Transverse colon (tissue), 4 donors: ENCODE data around the gene MYO7A. TPM values are rescaled to one million over a fixed set of nuclear protein-coding genes. Genes with fewer than 3 reads are reported as not detected.

Experiments
- DNase-seq: peaks from one replicate; pipeline ENCODE4 v3.0.0-alpha.2; 2019
- H3K27ac ChIP-seq, 4 donors: fragments of 200-600 bp; sonication (generic); 2 replicates each; pipeline ENCODE4 v1.5.1; 2016 to 2018; ENCODE audit warnings: inconsistent platforms in 4 of 4
- H3K27me3 ChIP-seq: fragments of 200-600 bp; sonication (generic); 2 replicates; pipeline ENCODE4 v1.5.1; 2017; ENCODE audit warnings: inconsistent platforms
- H3K36me3 ChIP-seq, 4 donors: fragments of 200-600 bp; sonication (generic); 2 replicates each; pipeline ENCODE4 v1.5.1; 2017 to 2019; ENCODE audit warnings: inconsistent platforms in 4 of 4
- H3K4me1 ChIP-seq, 4 donors: fragments of 200-600 bp; sonication (generic); 2 replicates each; pipeline ENCODE4 v1.5.1; 2017 to 2020; ENCODE audit warnings: inconsistent platforms in 4 of 4
- H3K4me3 ChIP-seq, 4 donors: fragments of 200-600 bp; sonication (generic); 1 replicate in 1 of 4; 2 replicates in 3 of 4; pipeline versions ENCODE4 v1.5.1 to v1.6.1; 2017 to 2019; ENCODE audit warnings: inconsistent platforms in 4 of 4
- H3K9me3 ChIP-seq, 2 donors: fragments of 200-600 bp; sonication (generic); 2 replicates each; pipeline ENCODE4 v1.5.1; 2017 to 2019; ENCODE audit warnings: inconsistent platforms in 2 of 2
- CTCF ChIP-seq, 5 experiments: fragments of 200-600 bp in 3 of 5; fragments of 450-650 bp in 2 of 5; sonication (generic) in 3 of 5; IDR thresholded peaks; 1 replicate in 2 of 5; 2 replicates in 3 of 5; pipeline ENCODE4 v1.5.1; 2016 to 2017; ENCODE audit warnings: antibody characterized with exemption in 5 of 5, inconsistent platforms in 3 of 5, mild to moderate bottlenecking in 2 of 5, moderate library complexity in 1 of 5
- EP300 ChIP-seq: sonication (generic); formaldehyde crosslinking; IDR thresholded peaks from one replicate; pipeline ENCODE4 v1.6.1; 2017; ENCODE audit warnings: antibody characterized with exemption, low read depth
- POLR2A ChIP-seq: fragments of 450-650 bp; IDR thresholded peaks from one replicate; pipeline ENCODE4 v1.6.1; 2016; ENCODE audit warnings: antibody characterized with exemption, mild to moderate bottlenecking, moderate library complexity
- POLR2AphosphoS5 ChIP-seq, 3 donors: sonication (generic); formaldehyde crosslinking; IDR thresholded peaks; one replicate each; pipeline ENCODE4 v1.6.1; 2016; ENCODE audit warnings: antibody characterized with exemption in 3 of 3
- WGBS, 2 donors: methylation state at CpG; one replicate each; pipeline ENCODE4 v1.1.5; 2018; ENCODE audit warnings: low coverage in 1 of 2; 5-methylcytosine and 5-hydroxymethylcytosine counted together
- in situ Hi-C, 4 donors: fragments of 200-750 bp; cut with MboI; loops; one replicate each; pipeline versions ENCODE4 v1.15.0 to v1.15.1; 2017; ENCODE audit warnings: low sequenced_read_pairs in 3 of 4, low pct_ligation_motif_present in 1 of 4, low pct_unique_long_range_greater_than_20kb in 1 of 4
- intact Hi-C: fragments of 100-400 bp; cut with DNase I; formaldehyde crosslinking; loops from one replicate; pipeline ENCODE4 v1.15.1; 2023; ENCODE audit warnings: low total_unique reads
- total RNA-seq, 4 donors: library from RNA; depleted of rRNA; stranded (reverse); fragments of >200 nt; gene quantifications; one replicate each; pipeline ENCODE4 v1.1.0, GENCODE V29; 2016

Gene MYO7A
- total RNA-seq, 4 donors from 2014 or later, result 4.6 to 11.2 (median 5.5) TPM

DNA sequence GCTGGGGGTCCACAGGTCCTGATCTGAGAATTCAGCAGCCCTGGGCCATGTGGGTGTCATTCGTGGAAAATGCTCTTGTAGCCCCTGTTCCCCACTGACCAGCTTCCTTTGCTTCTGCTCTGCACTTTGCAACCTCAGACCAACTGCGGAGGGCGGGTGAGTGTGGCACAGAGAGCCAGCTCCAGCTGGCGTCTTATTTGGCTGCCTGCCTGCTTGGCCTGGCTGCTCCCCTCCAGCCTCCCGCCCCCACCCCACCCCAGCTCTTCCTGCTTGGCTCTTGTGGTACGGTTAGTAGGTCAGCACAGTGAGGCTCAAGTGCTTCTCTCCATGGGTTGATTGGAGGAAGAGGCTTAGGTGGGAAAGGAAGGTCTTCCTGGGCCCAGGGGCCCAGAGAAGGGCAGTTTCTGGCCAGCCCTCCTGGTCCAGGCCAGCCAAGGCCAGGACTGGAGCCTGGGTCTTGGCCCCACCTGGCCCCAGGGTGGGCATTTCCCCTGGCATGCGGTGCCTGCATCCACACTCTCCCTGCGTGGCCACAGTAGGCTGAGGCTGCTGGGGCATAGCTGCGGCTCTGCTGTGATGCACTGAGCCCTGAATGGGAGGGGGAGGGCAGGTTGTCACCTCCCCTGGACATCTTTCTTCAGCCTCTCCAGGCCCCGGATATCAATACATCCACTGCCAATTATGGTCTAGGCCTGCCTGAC, 26.5 kb downstream of the MYO7A start:
- no peaks in the 10 kb centered on the region for H3K9me3 ChIP-seq
- TF ChIP-seq CTCF (IDR thresholded peaks at IDR 0.05) (no peak), EP300 (no peak), POLR2A (no peak), POLR2AphosphoS5 (IDR thresholded peaks at IDR 0.05) (no peak)
- DNase-seq, result no peak
- H3K4me3 ChIP-seq, result no peak overlapping the region
- H3K4me1 ChIP-seq, result peaks cover 0 to 9% (median 2%) of the 10 kb centered on the region in 4 donors
- H3K27me3 ChIP-seq, result no peaks in the 10 kb centered on the region
- 52% methylated on average over 10 of the region's 10 CpGs; no CpG with 5 or more reads in 1 of the 2 donors for WGBS, 2 donors
- in situ Hi-C loops (no loop called here), intact Hi-C loops (no loop called here)
- H3K27ac ChIP-seq, result no peak overlapping the region
- no peaks in the 10 kb centered on the region for H3K36me3 ChIP-seq

DNA sequence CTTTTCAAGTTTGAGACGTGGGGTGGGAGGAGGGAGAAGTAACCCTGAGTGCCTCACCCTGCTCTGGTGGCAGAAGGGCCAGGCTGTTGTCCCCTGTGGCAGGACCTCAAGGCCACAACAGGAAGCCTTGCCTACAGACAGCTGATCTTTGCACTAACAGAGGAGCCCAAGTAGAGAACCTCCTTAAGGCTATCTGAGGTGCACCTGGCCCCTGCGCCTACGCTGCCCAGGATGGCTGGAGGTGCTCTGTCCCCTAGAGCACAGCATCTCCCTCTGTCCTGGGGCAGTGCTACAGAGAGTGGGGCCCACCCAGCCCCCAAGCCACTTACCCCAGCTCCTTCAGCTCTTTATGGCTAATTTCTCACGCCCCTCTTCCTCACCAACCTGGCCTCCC, 27.0 kb downstream of the MYO7A start:
- no peak overlapping the region for H3K4me3 ChIP-seq
- H3K9me3 ChIP-seq, result no peaks in the 10 kb centered on the region
- H3K27ac ChIP-seq, result no peak overlapping the region
- intact Hi-C loops, result no loop called here
- H3K36me3 ChIP-seq, result no peaks in the 10 kb centered on the region
- TF ChIP-seq POLR2A, result no peak
- no peak for TF ChIP-seq POLR2AphosphoS5 (IDR thresholded peaks at IDR 0.05)
- no peak for TF ChIP-seq CTCF (IDR thresholded peaks at IDR 0.05)
- TF ChIP-seq EP300, result no peak
- no peaks in the 10 kb centered on the region for H3K27me3 ChIP-seq
- 85% methylated on average over 4 of the region's 4 CpGs; no CpG with 5 or more reads in 1 of the 2 donors for WGBS, 2 donors
- DNase-seq, result no peak
- in situ Hi-C loops, result no loop called here
- H3K4me1 ChIP-seq, result peaks cover 0 to 9% (median 2%) of the 10 kb centered on the region in 4 donors

DNA sequence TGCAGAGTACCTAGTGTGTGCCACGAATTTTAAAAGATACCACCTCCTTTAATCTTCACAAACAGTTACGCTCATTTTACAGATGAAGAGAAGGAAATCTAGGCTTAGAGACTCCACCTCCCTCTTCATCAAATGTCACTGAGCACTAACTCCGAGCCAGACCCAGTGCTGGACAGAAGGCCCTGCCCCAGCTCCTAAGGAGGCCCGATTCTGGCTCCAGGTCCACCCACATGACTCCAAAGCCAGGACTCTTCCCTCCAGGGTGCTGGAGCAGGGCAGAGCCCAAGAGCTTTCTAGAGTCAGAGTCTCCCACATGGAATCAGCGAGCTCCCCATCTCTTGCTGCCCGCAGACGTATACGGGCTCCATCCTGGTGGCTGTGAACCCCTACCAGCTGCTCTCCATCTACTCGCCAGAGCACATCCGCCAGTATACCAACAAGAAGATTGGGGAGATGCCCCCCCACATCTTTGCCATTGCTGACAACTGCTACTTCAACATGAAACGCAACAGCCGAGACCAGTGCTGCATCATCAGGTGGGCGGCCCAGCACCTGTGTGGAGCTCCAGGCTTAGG, 27.6 kb downstream of the MYO7A start:
- H3K27me3 ChIP-seq, result no peaks in the 10 kb centered on the region
- no peaks in the 10 kb centered on the region for H3K9me3 ChIP-seq
- DNase-seq, result no peak
- in situ Hi-C loops (no loop called here), intact Hi-C loops (no loop called here)
- no peaks in the 10 kb centered on the region for H3K36me3 ChIP-seq
- no peak overlapping the region for H3K27ac ChIP-seq
- 84% methylated on average over 5 to 13 of the region's 13 CpGs for WGBS, 2 donors
- TF ChIP-seq EP300 (no peak), CTCF (IDR thresholded peaks at IDR 0.05) (no peak), POLR2A (no peak), POLR2AphosphoS5 (IDR thresholded peaks at IDR 0.05) (no peak)
- H3K4me3 ChIP-seq, result no peak overlapping the region
- peaks cover 0 to 9% (median 2%) of the 10 kb centered on the region in 4 donors for H3K4me1 ChIP-seq

DNA sequence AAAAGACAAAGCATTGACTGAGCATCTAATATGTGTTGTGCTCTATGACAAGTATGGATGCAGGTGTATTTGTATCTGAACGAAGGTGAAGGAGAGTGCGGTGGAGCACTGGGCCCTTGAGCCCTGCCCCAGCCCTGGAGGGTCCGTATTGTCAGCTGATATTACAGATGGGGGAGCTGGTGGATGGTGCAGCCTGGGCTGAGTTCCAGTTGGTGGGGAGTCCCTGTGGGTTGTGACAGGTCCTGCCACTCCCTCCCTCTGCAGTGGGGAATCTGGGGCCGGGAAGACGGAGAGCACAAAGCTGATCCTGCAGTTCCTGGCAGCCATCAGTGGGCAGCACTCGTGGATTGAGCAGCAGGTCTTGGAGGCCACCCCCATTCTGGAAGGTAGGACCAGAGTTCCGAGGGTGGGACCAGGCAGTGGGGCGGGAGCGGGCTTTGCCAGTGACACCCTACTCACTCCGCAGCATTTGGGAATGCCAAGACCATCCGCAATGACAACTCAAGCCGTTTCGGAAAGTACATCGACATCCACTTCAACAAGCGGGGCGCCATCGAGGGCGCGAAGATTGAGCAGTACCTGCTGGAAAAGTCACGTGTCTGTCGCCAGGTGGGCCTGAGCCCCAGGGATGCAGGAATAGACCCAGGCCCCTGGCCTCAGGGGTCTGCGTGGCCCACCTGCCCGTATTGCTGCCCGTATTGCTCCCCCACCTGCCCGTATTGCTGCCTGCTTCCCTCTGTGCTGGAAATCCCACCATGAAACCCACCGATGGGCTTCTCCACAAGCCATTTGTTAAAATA, 28.6 kb downstream of the MYO7A start:
- intact Hi-C loops, result no loop called here
- Histone ChIP-seq H3K9me3 (no peaks in the 10 kb centered on the region), H3K27me3 (no peaks in the 10 kb centered on the region), H3K4me3 (no peak overlapping the region), H3K36me3 (no peaks in the 10 kb centered on the region), H3K27ac (no peak overlapping the region), H3K4me1 (peaks cover 0 to 9% (median 2%) of the 10 kb centered on the region in 4 donors)
- no peak for DNase-seq
- 80 to 93% methylated on average over 1 to 26 of the region's 26 CpGs for WGBS, 2 donors
- TF ChIP-seq EP300 (no peak), POLR2A (no peak), CTCF (IDR thresholded peaks at IDR 0.05) (no peak), POLR2AphosphoS5 (IDR thresholded peaks at IDR 0.05) (no peak)
- in situ Hi-C loops, result no loop called here
